Superior temporal gyrus (tissue), 1 donor: Measurements from ENCODE around the gene LOC101059915.

Source experiments
- DNase-seq: peaks from one replicate; pipeline ENCODE4 v3.0.0-alpha.2; 2016; ENCODE audit errors: extremely low spot score

LOC101059915 gene

DNA sequence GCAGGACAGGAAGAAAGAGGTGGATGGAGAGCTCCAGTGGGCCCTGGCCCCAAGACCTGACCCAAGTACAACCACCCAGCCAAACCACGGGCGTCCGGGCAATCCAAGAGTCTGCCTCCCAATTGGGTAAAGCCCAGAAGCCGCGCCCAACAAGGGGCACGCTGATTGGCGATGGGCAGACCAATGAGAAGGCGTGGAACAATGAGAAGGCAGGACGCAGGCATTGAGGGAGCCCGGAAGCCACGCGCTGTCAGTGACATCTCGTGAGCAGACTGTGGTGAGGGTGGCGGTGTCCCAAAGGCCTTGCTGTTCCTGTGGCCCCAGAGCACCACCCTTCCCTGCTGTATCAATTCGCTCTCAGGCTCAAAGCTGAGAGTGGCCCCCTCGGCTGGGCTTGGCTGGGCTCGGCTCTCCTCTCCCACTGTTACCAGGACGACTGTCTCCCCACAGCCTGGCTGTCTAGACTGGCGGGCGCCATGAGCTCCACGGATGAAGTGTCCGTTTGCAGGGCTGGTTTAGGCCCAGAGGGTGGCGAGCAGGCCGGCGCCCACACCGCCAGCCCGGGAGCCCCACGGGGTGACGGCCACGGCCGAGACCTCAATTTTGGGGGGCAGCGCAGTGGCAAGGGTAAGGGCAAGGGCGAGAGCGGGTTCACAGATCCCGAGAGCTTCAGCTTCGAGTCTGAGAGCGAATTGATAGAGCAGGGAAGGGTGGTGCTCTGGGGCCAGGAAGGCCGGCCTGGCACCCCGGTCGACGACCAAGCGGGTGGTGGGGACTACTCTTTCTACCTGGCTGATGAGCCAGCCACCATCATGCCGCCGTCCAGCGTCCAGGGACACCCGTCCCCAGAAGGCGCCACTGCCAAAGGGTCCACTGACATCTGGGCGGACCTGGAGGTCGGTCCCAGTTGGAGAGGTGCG, at the start of gene LOC101059915:
LOC101059915 (plus strand) TSS at position 219 of the 920 bp plus-strand sequence.
- DNase-seq: no peak

DNA sequence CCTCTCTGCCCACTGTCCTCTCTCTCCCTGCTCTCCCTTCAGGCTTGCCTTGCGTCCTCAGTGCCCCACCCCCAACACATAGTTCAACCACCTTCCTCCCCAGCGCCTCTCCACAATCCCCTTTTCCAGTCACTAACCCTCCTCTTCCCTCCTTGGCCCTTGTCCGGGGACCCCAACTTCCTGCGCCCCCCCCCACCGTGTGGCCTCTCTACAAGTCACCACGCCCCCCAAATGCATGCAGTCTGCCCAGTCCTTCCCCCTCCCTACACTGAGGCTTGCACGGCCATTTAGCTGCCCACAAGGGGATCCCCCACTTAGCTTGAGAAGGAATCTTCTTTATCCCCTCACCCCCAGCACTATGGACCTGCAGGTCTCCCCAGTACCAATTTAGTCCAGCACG, 49.6 kb upstream of the LOC101059915 start:
- no peak for DNase-seq

- DNase-seq: no peak
These were observed 49.0 kb upstream of the LOC101059915 start, which contains the start of gene CXCR3 for GRCh38 chrX:71618303-71618721. Gene CXCR3 (minus strand): TSS chrX:71618511. CDS start chrX:71618449, 62 bp downstream.

GRCh38 chrX:71618787-71619186, 48.6 kb upstream of the LOC101059915 start:
- DNase-seq: no peak

DNA sequence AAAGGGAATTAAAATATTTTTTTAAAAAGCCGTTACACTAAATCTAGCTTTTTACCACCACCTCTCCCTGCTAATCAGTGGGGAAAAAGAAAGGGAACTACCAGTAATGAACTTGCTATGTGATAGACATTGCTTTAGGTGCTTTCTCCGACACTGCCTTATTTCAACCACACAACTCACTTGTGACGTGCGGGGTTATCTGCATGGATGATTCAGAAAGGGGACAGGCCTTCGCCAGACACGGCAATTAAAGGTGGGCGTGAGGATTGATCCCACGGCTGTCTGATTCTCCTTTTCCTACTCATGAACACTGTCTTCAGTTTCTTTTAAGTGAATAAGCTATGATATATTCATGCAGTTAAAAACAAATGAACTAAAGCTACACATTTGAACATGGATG, 48.2 kb upstream of the LOC101059915 start:
- DNase-seq: no peak

DNA sequence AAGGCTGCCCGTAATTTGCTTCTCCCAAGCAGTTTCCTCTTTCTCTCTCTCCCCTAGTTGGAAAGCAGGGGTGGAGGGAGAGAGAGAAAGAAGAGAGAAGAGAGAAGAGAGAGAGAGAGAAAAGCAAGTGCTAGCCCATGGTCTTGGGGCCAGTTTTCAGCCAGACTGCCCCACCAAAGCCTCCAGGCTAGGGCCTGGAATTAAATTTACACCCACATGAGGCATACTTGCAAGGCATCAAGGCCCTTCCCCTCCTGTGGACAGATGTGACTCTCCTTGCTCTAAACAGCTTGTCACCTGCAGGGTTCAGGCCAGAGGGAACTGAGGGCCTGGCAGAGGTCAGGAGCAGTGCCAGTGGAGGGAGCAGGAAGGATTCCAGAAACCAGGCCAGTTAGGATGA, 47.4 kb upstream of the LOC101059915 start:
- no peak for DNase-seq

GRCh38 chrX:71621603-71622002, 45.7 kb upstream of the LOC101059915 start:
- DNase-seq: no peak

GRCh38 chrX:71622032-71622575, 45.2 kb upstream of the LOC101059915 start:
- DNase-seq: no peak

- DNase-seq: peak; percentile 45
These were observed 44.5 kb upstream of the LOC101059915 start for GRCh38 chrX:71622576-71623450.

GRCh38 chrX:71623714-71624113, 43.6 kb upstream of the LOC101059915 start:
- no peak for DNase-seq

DNA sequence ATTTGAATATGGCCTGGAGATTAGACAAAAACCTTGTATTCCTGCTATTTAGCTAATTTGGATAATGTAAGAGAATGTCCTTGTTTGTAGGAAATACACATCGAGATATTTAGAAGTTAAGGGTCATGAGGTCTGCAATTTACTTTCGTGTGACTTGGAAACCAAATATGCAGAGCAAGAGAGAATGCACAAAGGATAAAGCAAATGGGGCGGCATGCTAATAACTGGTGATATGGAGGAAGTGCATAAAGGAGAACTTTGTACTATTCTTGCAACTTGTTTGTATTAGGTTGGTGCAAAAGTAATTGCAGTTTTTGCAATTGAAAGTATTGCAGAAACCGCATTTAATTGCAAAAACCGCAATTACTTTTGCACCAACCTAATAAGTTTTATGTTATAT, 41.9 kb upstream of the LOC101059915 start:
- no peak for DNase-seq

- DNase-seq: no peak
These were observed 40.8 kb upstream of the LOC101059915 start for GRCh38 chrX:71626576-71626975.

DNA sequence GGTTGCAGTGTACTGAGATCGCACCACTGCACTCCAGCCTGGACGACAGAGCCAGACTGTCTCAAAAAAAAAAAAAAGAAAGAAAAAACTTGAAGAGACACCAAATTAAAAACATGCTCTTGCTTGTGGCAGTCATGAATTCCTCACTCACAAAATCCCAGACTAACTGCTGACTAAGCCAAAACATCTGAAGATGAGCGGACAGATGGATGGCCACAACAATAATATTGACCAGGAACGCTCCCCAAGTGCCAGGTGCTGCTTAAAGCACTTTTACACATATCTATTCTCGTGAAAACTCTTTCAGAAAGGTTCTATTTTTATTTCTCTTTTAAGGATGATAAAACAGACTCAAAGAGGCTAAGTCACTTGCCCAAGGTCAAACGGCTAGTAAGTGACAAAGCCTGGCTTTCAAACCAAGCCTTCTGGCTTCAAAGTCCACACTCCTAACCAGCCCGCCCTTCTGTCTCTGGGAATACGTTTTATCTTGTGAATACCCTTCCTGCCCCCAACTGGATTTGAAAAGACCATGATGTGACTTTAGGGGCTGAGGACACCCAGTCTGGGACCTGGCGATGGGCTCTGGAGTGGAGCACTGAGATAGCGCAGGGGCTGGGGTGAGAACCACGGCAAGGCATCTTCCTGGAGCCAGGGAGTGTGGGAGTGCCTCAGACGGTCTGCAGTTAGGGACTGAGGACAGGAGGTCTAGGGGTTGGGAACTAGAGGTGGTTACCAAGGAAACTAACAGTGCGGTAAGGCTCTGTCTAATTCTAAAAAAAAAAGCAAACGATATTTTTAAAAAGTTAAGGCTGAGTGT, 39.5 kb upstream of the LOC101059915 start:
- no peak for DNase-seq

- DNase-seq: no peak
These were observed 37.9 kb upstream of the LOC101059915 start for GRCh38 chrX:71629467-71629866.

DNA sequence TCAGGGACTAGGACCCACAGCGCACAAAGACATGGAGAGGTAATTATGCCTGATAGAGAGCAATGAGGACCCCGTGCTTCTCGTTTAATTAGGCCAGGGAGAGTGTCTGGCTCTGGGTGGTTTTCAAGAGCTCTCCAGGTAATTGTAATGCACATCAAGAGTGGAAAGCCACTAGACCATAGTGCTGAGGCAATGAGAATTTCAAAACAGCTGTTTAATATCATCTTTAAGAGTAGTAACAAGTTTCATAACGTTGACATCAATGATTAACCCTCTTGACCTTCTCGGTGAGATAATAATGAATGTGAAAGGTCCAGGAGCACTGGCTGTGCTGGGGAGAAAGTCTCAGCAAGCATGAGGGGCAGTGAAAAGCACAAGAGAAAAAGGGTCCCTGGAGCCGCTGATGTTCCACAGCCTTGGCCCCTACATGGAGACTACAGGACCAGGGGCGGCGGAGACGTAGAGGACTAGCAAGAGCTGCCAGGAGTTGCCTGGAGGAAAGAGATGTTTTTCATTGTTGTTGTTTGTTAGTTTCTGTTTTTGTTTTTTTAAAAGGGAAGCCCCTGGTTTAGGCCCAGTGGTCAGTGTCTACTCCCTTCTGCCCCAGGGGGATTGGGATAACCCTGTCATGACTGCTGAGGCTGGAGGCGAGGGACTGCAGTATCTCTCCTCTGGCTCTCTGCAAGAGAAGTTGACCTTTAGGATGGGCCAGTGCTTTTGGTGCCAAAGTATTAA, 34.3 kb upstream of the LOC101059915 start:
- DNase-seq: no peak

GRCh38 chrX:71634366-71634765, 33.0 kb upstream of the LOC101059915 start:
- no peak for DNase-seq

DNA sequence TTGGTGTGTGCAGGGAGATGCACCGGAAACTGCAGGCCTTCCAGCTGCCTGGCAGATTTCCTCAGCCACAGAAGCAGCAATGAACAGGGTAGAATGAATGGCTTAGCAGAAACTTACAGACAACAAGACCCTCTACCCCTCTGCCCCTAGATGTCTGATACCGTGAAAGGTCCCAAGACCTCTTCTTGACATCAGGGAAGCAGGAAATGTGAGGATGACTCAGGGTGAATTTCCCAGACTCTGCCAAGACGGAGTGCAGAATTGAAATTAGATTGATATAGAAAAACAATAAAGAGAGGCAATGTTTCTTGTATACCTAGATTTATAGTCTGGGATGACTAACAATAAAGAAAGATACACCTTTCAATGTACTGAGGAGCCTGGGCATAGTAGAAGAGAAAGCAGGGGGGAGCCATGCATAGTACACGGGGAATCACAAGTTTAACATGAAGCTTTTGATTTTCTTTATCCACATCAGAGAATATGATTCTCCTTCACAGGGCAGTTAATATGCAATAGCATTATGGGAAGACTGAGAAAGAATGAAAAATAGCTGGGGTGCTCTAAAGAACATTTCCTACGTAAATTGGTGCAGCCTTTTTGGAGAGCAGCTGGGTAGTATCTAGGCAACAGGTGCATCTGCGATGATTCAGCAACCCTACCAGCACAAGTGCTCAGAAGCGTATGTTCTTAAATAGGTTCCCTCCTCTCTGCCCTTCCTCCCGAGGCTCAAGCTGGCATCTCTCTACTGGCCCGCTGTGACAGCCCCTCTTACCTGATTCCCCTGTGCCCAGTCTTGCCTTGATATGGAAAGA, 30.7 kb upstream of the LOC101059915 start:
- peak; percentile 27 for DNase-seq

GRCh38 chrX:71637253-71637618, 30.1 kb upstream of the LOC101059915 start:
- DNase-seq: no peak

DNA sequence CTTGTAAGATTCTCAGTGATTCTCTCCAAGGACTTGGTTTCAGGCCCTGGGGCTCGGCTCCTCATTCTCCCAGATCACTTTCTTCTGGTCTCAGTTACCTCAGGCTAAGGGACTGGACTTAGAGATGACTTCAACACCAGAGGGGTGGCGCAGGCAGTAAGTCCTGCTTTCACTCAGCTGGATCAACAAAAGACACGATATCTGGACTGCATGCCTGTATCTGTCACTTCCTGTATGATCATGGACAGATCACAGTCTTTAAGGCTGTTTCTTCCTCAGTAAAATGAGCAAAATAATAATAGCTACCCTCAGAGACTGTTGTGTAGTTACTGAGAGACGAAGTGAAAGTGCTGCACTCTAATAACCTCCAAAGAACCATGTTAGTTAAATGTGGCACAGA, 29.5 kb upstream of the LOC101059915 start:
- DNase-seq: no peak

GRCh38 chrX:71638409-71638808, 28.9 kb upstream of the LOC101059915 start:
- no peak for DNase-seq
